NT2/D1 (cell line): ENCODE measurements around the gene GRAMD4.

ENCODE experiments used
- SUZ12 ChIP-seq: IDR thresholded peaks from 2 replicates; pipeline ENCODE4 v1.6.1; 2011; ENCODE audit not compliant: insufficient read length, insufficient read depth; ENCODE audit errors: extremely low read depth
- YY1 ChIP-seq: IDR thresholded peaks from 2 replicates; pipeline ENCODE4 v1.6.1; 2011; ENCODE audit not compliant: insufficient read length, insufficient read depth
- ZNF274 ChIP-seq: IDR thresholded peaks from 2 replicates; pipeline ENCODE4 v1.6.1; 2011; ENCODE audit warnings: mild to moderate bottlenecking, low read depth, low read length

GRCh38 chr22:46726986-46727317 lies 106.8 kb downstream of the GRAMD4 start:
- no peak for TF ChIP-seq YY1
- no peak for TF ChIP-seq ZNF274
- no peak for TF ChIP-seq SUZ12
